GM18499 (cell line): ENCODE measurements around the gene SIN3A.
"Not testable (repeated sequence)": the region's sequence is repeated elsewhere in the genome, so short reads cannot be mapped to it uniquely, and the experiment has no call there.

Experiments used
- ATAC-seq: cut with Tn5 transposase; IDR thresholded peaks from one replicate; pipeline ENCODE4 v1.9.1; 2021; ENCODE audit warnings: moderate number of reproducible peaks; ENCODE audit not compliant: insufficient read depth, unreplicated experiment

Gene SIN3A

DNA sequence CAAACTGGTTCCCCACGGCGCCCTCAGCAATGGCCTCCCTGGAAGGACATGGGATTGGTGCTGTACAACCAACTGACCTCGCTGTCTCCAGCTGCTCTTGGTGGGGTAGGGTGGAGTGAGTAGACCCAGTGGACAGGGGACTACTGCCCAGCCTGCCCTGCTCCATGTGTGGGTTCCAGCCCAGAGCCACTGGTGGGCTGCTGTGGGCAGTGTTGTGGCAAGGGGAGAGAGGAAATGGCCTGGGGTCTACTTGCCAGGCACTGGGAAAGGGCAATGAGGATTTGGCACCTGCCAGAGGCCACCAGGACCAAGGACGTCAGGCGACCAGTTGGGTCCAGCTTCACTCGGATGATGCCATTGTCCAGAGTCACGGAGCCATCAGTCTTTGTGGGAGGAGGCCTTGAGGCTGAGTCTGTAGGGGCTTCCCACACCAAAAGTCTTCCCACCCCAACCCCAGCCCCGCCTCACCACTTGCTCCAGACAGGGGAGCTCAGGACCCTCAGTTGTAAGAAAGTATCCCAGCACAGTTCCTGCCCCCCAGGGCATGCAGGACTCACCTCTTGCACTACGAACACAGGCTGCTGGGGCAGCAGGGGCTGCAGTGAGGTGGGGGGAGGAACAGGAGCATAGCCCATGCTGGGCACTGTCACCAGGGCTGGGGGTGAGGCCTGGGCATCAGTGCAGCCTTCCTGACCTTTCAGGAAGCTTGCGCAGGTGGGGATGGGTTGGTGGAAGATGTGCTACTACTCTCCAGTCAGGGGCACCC lies 92.5 kb downstream of the SIN3A start:
- ATAC-seq = no peak

- ATAC-seq = no peak
These were observed 93.4 kb downstream of the SIN3A start for GRCh38 chr15:75357976-75358673.

GRCh38 chr15:75356517-75356916 lies 95.0 kb downstream of the SIN3A start:
- ATAC-seq = no peak

DNA sequence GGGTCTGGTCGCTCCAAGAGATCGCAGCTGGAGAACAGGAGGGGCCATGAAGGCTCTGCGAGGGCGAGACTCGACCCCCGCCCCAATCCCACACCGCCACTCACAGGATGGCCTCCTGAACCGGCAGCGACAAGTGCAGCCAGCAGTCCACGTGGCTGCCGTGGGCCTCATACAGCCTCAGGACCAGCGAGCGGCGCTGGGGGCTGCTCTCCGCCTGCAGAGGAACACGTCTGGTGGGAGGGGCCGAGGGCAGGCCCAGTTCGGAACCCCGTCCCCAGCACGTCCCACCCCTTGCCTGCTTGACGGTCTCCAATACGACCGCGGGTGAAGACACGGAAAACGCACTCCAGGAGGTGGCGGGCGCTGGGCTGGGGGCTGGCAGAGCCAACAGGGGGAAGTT lies 95.5 kb downstream of the SIN3A start:
- no peak for ATAC-seq

DNA sequence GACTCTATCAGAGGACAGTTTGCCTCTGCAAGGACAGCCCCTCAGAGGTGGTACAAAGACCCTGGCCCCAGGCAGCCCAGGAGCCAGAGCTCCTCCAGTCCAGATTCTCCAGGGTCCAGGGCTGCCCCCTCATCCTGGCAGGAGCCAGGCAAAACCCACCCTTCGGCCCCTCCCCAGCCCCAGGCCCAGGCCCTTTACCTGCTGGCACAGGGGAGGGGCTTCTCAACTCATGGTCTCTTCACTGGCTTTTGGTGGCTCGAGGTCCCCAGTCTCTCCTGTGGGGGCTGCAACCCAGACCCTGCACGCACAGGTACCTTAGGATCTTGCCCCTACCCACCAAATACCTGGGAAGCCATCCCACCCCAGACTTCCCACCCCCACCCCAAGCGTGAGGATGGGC lies 96.1 kb downstream of the SIN3A start:
- no peak for ATAC-seq

GRCh38 chr15:75354454-75354853 lies 97.0 kb downstream of the SIN3A start:
- no peak for ATAC-seq

- ATAC-seq = no peak
These were observed 97.9 kb downstream of the SIN3A start for GRCh38 chr15:75353604-75354003.

DNA sequence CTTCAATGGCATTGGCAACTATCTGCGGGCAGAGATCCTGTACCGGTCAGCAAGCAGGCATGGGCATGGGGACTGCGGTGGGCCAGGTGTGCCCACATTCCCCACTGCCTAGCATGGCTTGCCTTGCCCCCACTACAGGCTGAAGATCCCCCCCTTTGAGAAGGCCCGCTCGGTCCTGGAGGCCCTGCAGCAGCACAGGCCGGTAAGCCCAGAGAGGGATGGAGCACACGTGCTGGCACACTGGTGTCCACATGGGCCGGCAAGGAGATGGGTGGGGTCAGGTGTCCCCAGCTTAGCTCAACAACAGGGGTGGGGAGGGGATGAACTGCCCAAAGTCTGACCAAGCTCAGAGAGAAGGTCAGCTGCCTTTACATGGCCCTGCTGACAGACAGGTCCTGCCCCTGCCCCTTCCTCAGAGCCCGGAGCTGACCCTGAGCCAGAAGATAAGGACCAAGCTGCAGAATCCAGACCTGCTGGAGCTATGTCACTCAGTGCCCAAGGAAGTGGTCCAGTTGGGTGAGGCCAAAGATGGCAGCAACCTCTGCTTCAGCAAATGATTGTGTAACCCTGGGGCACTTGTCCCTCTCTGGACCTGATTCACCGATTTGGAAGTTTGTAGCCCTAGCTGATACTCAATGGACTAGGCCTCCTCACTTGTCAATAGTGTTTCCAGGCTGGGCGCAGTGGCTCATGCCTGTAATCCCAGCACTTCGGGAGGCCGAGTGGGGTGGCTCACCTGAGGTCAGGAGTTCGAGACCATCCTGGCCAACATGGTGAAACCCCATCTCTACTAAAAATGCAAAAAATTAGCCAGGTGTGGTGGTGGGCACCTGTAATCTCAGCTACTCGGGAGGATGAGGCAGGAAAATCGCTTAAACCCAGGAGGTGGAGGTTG lies 99.1 kb downstream of the SIN3A start:
- no peak for ATAC-seq

GRCh38 chr15:75350601-75351361 lies 100.7 kb downstream of the SIN3A start:
- ATAC-seq = no peak

GRCh38 chr15:75349851-75350588 lies 101.5 kb downstream of the SIN3A start:
- ATAC-seq = no peak

DNA sequence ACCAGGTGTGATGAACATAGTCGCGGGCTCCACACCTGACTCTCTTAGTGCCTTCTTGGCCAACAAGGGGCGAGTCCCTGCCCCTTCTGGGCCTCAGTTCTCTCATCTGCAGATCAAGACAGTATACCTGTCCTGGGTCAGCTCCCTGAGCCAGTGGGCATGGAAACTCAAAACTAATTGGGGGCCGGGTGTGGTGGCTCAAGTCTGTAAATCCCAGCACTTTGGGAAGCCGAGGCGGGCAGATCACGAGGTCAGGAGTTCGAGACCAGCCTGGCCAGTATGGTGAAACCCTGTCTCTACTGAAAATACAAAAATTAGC lies 102.2 kb downstream of the SIN3A start:
- not testable (repeated sequence) for ATAC-seq

- ATAC-seq = no peak
These were observed 102.7 kb downstream of the SIN3A start for GRCh38 chr15:75348562-75349350.

DNA sequence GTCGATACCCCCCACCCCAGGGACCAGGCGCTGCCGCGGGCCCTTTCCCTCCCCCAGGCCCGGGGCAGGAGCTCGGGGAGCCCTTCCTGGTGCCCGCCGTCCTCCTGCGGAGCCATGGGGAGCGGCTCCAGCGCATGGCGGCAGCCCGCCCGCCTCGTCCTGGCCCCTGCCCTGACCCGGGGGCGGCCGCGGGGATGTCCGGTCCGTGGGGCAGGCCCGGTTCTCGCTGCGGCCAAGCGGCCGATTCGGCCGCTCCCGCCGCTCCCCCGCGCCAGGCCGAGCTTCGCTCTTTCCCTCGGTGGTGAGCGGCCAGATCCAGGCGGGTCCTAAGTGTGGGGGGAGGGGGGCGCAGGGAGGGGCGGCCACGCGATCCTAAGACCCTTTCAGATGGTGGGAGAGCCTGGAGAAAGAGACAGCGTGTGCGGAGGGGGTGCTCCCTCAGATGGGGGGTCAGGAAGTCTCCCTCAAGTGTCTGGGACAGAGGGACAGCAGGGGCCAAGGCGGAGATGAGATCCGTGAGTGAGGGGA lies 103.4 kb downstream of the SIN3A start:
- ATAC-seq = no peak

DNA sequence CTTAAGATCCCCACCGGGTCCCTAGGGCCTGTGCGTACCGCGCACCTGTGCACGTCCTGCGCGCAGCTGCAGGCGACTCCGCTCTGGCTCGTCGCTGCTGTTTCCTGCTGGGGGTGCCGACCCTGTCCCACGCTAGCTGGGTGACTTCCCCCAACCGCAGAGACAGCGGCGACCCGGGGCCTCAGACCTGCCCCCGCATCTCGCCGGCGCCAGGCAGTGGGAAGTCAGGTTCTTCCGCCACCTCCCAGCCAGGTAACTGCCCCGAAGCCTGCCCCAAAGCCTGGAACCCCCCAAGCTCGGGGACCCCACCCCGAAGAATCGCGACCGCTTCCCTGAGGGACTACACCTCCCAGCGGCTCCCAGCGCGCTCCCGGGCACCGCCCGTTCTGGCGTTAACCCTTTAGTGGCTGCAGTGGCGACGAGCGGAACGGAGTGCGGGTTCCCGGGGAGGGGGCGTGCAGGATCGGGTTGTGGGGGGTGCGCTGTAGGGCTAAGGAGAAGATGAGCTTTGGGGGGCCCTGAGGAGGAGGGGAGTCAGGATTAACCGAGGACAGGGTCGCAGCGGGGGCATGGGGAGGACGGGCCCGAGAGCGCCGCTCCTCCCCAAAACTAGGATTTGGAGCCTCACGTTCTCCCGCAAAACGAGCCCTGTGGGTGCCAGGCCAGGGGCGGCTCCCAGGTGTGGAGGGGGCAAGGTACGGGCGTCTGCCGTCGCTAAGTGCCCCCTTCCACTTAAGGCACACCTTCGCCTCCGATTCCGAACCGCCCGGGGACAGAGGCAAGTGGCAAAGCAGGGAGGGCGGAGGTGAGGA lies 104.1 kb downstream of the SIN3A start:
- no peak for ATAC-seq

GRCh38 chr15:75346796-75347221 lies 104.7 kb downstream of the SIN3A start, which contains the start of gene NEIL1:
Gene NEIL1, plus strand, starts transcription at chr15:75347039. Its CDS starts 1,867 bp downstream, at chr15:75348906.
- ATAC-seq = no peak

DNA sequence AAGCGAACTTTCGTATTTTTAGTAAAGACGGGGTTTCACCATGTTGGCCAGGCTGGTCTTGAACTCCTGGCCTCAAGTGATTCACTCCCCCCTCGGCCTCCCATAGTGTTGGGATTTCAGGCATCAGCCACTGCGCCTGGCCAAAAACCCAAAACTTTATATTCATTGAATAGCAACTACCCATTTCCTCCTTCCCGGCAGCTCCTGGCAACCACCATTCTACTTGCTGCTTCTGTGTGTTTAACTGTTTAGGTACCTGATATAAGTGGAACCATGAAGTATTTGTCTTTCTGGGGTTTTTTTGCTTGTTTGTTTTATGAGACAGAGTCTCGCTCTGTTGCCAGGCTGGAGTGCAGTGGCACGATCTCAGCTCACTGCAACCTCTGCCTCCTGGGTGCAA lies 107.5 kb downstream of the SIN3A start:
- not testable (repeated sequence) for ATAC-seq

DNA sequence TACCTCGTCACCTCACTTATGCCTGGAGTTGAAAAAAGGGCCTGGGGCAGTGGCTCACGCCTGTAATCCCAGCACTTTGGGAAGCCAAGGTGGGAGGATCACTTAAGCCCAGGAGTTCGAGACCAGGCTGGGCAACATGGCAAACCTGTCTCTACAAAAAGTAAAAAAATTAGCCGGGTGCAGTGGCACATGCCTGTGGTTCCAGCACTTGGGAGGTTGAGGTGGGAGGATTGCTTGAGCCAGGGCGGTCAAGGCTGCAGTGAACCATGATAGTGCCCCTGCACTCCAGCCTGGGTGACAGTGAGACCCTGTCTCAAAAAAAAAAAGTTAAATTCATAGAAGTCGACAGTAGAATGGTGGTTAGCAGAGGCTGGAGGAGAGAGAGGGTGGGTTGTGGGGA lies 109.3 kb downstream of the SIN3A start:
- no peak for ATAC-seq
